ENCODE data around the gene SLC27A2. TPM values are rescaled to one million over a fixed set of nuclear protein-coding genes. Genes with fewer than 3 reads are reported as not detected.
A peak's percentile ranks its signal among the peaks of the same experiment; 100 is the strongest.

SLC27A2 gene
- total RNA-seq, 1 donor from 2014 or later, result 75.4 TPM

DNA sequence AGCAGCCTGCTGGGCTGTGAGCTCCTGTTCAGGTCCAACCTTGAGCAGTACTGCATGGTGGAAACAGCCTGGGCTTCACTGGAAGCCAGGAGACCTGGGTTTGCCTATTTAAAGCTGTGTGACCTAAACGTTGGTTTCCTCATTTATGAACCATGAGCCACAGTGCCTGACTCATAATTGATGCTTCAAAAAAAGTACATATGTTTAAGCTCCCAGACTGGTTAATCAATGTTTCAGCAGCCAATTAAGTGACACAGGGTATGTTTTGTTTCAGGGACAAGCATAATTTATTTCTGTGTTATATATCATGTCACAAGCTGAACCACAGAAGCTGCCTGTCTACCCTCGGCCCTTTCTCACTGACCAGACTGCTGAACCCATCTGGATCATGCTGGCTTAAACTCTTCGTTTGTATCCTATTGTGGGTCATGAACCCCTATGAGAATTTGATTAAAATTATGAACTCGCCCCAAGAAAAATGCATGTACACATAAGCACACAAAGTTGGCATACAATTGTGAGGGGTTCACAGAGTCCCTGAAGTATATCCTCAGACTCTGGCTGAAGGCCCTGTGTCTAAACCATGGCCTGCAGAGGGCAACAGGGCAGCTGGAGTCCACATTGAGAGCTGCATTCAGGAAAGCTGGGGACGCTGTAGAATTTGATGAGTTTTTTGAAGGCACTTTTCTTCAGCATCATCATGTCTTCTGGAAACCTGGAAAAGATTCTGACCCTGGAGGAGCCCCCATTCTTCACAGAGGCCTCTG is 59.9 kb downstream of the SLC27A2 start:
- H3K4me1 Mint-ChIP-seq, result peaks cover 27% of the 10 kb centered on the region
- peaks cover 23% of the 10 kb centered on the region for H3K36me3 Mint-ChIP-seq (ENCODE audit: low read depth)
- peaks cover 9% of the 10 kb centered on the region for H3K9me3 Mint-ChIP-seq
- intact Hi-C loops (cut with micrococcal nuclease), result loop anchor here (5.0 to 10.0 kb wide), 2 partner anchors 75 to 243 kb away; no protein-coding TSS in a partner anchor
- H3K4me3 Mint-ChIP-seq, result peak overlapping the region; percentile 18
- H3K27ac Mint-ChIP-seq, result peak overlapping the region; percentile 82
- DNase-seq, result no peak
- no peaks in the 10 kb centered on the region for H3K27me3 Mint-ChIP-seq

- Mint-ChIP-seq H3K4me1 (peaks cover 44% of the 10 kb centered on the region), H3K36me3 (ENCODE audit: low read depth) (peaks cover 24% of the 10 kb centered on the region), H3K4me3 (no peak overlapping the region), H3K27me3 (no peaks in the 10 kb centered on the region), H3K27ac (peak overlapping the region; percentile 30), H3K9me3 (peaks cover 9% of the 10 kb centered on the region)
- intact Hi-C loops (cut with micrococcal nuclease), result loop anchor here (5.0 to 10.0 kb wide), 2 partner anchors 73 to 241 kb away; no protein-coding TSS in a partner anchor
- DNase-seq, result no peak
Observed at GRCh38 chr15:50244153-50244552, 62.2 kb downstream of the SLC27A2 start.

GRCh38 chr15:50244959-50245624 is 63.1 kb downstream of the SLC27A2 start:
- H3K27me3 Mint-ChIP-seq, result no peaks in the 10 kb centered on the region
- no peak overlapping the region for H3K4me3 Mint-ChIP-seq
- intact Hi-C loops (cut with micrococcal nuclease), result loop anchor here (5.0 to 10.0 kb wide), 4 partner anchors 63 to 240 kb away; partner anchors contain the start of gene SLC27A2
- peaks cover 9% of the 10 kb centered on the region for H3K9me3 Mint-ChIP-seq
- H3K27ac Mint-ChIP-seq, result no peak overlapping the region
- peaks cover 53% of the 10 kb centered on the region for H3K4me1 Mint-ChIP-seq
- H3K36me3 Mint-ChIP-seq (ENCODE audit: low read depth), result peaks cover 26% of the 10 kb centered on the region
- DNase-seq, result no peak

- no peak for DNase-seq
- peaks cover 22% of the 10 kb centered on the region for H3K36me3 Mint-ChIP-seq (ENCODE audit: low read depth)
- H3K4me3 Mint-ChIP-seq, result peak overlapping the region; percentile 32
- no peaks in the 10 kb centered on the region for H3K27me3 Mint-ChIP-seq
- H3K9me3 Mint-ChIP-seq, result peaks cover 9% of the 10 kb centered on the region
- peaks cover 52% of the 10 kb centered on the region for H3K4me1 Mint-ChIP-seq
- intact Hi-C loops (cut with micrococcal nuclease), result loop anchor here (5.0 to 10.0 kb wide), 3 partner anchors 64 to 238 kb away; partner anchors contain the start of gene SLC27A2
- peak overlapping the region; percentile 51 for H3K27ac Mint-ChIP-seq
Observed at GRCh38 chr15:50246631-50247030, 64.6 kb downstream of the SLC27A2 start.

GRCh38 chr15:50247819-50248655 is 66.0 kb downstream of the SLC27A2 start:
- Mint-ChIP-seq H3K4me1 (peaks cover 53% of the 10 kb centered on the region), H3K27ac (peak overlapping the region; percentile 99), H3K27me3 (no peaks in the 10 kb centered on the region), H3K9me3 (peaks cover 9% of the 10 kb centered on the region), H3K4me3 (peak overlapping the region; percentile 81), H3K36me3 (ENCODE audit: low read depth) (peaks cover 17% of the 10 kb centered on the region)
- peak; percentile 91 for DNase-seq
- intact Hi-C loops (cut with micrococcal nuclease), result loop anchor here (5.0 to 10.0 kb wide), 3 partner anchors 66 to 237 kb away; partner anchors contain the start of gene SLC27A2

DNA sequence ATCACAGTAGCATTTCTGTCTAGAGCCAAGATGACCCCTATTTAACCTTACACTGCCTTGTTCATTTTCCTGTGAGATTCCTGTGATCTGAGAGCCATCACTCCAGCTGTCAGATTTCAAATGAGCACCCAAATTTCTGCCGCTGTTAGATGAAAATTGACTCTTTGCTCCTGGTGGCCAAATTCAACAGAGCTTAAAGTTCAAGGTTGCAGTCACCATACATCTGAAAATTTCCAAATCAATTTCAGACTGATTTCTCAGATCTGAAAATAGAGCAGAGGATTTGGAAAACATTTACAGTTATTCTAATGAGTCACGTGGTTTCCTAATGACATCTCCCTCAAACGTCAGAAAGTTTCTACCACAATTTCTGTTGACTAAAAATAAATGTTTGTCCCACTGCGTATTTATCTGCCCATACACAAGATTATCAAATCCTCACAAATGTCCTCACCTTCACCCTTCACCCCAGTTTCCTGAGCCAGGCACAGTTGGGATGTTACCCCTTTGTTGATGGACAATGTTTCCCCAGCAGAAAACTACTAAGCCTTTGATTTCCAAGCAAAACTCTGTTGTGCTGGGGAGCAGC is 67.1 kb downstream of the SLC27A2 start:
- no peak for DNase-seq
- Mint-ChIP-seq H3K27me3 (no peaks in the 10 kb centered on the region), H3K4me1 (peaks cover 57% of the 10 kb centered on the region), H3K9me3 (no peaks in the 10 kb centered on the region), H3K36me3 (ENCODE audit: low read depth) (peaks cover 12% of the 10 kb centered on the region), H3K27ac (peak overlapping the region; percentile 99), H3K4me3 (peak overlapping the region; percentile 81)
- intact Hi-C loops (cut with micrococcal nuclease), result loop anchor here (1.0 to 10.0 kb wide), 5 partner anchors 11 to 236 kb away; partner anchors contain the start of gene SLC27A2

DNA sequence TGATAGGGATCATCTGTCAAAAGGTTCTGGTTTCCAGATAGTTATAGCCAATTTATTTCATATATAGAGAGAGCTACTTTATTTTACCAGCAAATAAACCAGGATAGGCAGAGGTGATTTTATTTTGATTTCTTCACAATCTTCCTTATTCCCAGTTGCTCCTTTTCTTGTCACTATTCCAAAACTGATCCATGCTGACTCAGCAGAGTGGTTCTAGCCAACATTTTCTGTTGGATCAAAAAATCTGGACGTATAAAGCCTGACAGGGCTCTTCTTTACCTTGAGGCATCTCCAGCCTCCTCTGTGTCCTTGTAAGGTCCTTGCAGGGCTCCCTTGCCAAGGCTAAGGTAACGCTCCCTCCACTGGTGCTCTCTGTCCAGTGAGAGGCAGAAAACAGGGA is 67.7 kb downstream of the SLC27A2 start:
- H3K4me1 Mint-ChIP-seq, result peaks cover 59% of the 10 kb centered on the region
- DNase-seq, result no peak
- peak overlapping the region; percentile 99 for H3K27ac Mint-ChIP-seq
- H3K36me3 Mint-ChIP-seq (ENCODE audit: low read depth), result peaks cover 9% of the 10 kb centered on the region
- H3K27me3 Mint-ChIP-seq, result no peaks in the 10 kb centered on the region
- no peaks in the 10 kb centered on the region for H3K9me3 Mint-ChIP-seq
- intact Hi-C loops (cut with micrococcal nuclease), result loop anchor here (1.0 to 10.0 kb wide), 5 partner anchors 11 to 235 kb away; partner anchors contain the start of gene SLC27A2
- peak overlapping the region; percentile 81 for H3K4me3 Mint-ChIP-seq

DNA sequence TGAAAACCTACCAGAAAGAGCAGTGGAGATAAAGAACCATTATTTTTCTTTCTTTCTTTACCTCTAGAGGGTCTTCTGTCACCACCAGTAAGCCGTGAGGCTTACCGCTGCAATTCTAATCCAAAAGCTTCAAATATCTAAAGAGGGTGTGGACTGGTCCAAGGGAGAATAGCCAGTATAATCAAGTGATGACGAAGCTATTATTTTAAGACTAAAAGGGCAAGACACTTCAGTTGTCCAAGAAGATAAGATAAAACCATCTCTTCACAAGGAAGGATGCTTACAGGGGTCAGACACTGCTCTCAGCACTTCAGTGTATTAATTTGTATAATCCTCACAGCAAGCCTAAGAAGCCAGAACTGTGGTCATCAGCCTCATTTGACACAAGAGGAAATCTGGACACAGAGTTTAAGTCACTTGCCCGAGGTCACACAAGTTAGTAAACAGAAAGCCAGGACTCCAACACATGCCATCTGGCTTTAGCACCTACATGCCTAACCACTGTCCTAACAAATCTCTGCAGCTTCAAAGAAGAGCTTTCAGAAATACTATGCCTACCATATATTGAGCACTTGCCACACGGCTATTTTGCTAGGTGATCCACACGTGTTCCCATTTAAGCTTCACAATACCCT is 68.9 kb downstream of the SLC27A2 start:
- Mint-ChIP-seq H3K36me3 (ENCODE audit: low read depth) (peaks cover 9% of the 10 kb centered on the region), H3K27me3 (no peaks in the 10 kb centered on the region), H3K4me3 (no peak overlapping the region), H3K9me3 (no peaks in the 10 kb centered on the region), H3K27ac (peak overlapping the region; percentile 34), H3K4me1 (peaks cover 64% of the 10 kb centered on the region)
- no peak for DNase-seq
- intact Hi-C loops (cut with micrococcal nuclease), result no loop called here

DNA sequence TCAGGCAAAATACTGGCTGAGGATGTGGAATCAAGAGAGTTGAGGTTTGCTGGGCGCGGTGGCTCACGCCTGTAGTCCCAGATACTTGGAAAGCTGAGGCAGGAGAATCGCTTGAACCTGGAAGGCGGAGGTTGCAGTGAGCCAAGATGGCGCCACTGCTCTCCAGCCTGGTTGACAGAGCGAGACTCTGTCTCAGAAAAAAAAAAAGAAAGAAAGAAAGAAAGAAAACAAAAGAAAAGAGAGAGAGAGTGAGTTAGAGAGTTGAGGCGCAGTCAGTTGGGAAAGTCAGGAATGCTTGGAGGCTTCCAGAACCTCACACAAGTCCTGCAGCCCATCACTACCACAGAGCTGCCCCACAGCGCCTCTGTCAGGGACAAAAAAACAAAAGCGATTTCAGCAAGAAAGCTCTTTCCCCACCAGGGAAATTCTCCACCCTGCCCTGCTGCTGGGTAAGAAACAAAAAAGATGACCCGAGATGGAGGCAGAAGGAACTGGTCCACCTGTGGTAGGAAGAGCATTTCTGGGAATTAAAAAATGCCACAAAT is 69.7 kb downstream of the SLC27A2 start:
- Mint-ChIP-seq H3K9me3 (no peaks in the 10 kb centered on the region), H3K27me3 (no peaks in the 10 kb centered on the region), H3K36me3 (ENCODE audit: low read depth) (peaks cover 9% of the 10 kb centered on the region), H3K4me1 (peaks cover 63% of the 10 kb centered on the region), H3K27ac (peak overlapping the region; percentile 34), H3K4me3 (no peak overlapping the region)
- no peak for DNase-seq
- intact Hi-C loops (cut with micrococcal nuclease), result no loop called here

DNA sequence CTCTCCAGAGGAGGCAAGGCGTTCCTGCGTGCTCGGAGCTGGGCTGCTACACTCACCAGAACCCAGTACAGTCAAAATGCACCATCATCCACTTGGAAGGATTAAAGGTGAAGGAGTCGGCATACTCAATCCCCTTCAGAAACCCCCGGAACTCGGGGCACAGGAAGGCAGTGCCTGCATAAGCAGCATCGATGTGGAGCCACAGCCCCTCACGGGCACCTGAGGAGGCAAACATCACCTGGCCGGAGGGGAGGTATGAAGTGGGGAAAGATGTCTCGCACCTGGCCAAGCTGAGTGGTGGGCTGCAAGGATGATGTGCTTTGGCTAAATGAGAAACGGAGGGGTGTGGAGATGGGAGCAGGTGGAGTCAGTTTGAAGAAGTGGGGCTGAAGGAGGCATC is 70.6 kb downstream of the SLC27A2 start:
- H3K27ac Mint-ChIP-seq, result peak overlapping the region; percentile 31
- intact Hi-C loops (cut with micrococcal nuclease), result no loop called here
- H3K9me3 Mint-ChIP-seq, result no peaks in the 10 kb centered on the region
- H3K27me3 Mint-ChIP-seq, result no peaks in the 10 kb centered on the region
- no peak overlapping the region for H3K4me3 Mint-ChIP-seq
- H3K4me1 Mint-ChIP-seq, result peaks cover 63% of the 10 kb centered on the region
- peaks cover 9% of the 10 kb centered on the region for H3K36me3 Mint-ChIP-seq (ENCODE audit: low read depth)
- no peak for DNase-seq

DNA sequence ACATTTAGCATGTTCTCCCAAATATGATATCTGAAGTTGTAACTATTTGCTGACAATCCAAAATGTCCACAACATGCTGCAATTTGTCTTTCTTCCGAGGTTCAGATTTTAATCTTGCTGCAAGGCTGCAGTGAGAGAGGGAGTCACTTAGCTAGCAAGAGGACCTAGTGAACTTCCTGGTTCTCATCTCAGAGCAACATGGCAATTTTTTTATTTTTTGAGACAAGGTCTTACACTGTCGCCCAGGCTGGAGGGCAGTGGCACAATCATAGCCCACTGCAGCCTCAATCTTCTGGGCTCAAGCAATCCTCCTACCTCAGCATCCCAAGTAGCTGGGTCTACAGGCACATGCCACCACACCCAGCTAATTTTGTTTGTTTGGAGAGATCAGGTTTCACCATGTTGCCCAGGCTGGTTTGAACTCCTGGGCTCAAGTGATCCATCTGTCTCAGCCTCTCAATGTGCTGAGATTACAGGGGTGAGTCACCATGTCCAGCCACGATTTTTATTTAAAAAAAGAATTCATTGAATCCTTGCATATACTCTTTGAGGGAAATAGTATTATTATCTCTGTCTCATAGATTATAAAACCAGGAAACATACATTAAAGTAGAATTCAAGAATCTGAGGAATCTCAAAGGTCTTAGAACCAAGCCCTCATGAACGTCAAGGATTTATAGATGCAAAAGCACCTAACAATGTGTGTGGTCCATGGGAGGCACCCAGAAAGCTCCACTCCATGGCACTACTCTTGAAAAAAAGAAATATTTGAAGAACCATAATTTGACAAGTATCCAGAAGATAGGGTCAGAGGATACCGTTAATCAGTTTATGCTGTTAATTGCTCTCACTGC is 74.4 kb downstream of the SLC27A2 start:
- Mint-ChIP-seq H3K4me3 (no peak overlapping the region), H3K27me3 (no peaks in the 10 kb centered on the region), H3K9me3 (no peaks in the 10 kb centered on the region), H3K4me1 (peaks cover 60% of the 10 kb centered on the region), H3K27ac (peak overlapping the region; percentile 66), H3K36me3 (ENCODE audit: low read depth) (no peaks in the 10 kb centered on the region)
- intact Hi-C loops (cut with micrococcal nuclease), result no loop called here
- DNase-seq, result peak; percentile 53

- Mint-ChIP-seq H3K27ac (peak overlapping the region; percentile 66), H3K36me3 (ENCODE audit: low read depth) (no peaks in the 10 kb centered on the region), H3K4me1 (peaks cover 62% of the 10 kb centered on the region), H3K4me3 (no peak overlapping the region), H3K9me3 (no peaks in the 10 kb centered on the region), H3K27me3 (no peaks in the 10 kb centered on the region)
- intact Hi-C loops (cut with micrococcal nuclease), result no loop called here
- DNase-seq, result peak; percentile 52
Observed at GRCh38 chr15:50257332-50257731, 75.3 kb downstream of the SLC27A2 start.

Measured in activated CD4-positive, alpha-beta T cell treated with anti-CD3 and anti-CD28 coated beads, Interleukin-2, amount 10 ng/mL, durations not matched to agents 24 days and 14 days (primary cell).